Endometrium (tissue), 2 donors: ENCODE data around the gene TP53TG5.

Source experiments
- FAIRE-seq: peaks from 2 replicates; lab custom pipeline; 2012; peaks lifted over from hg19 to GRCh38; lab: Jason Lieb, UNC
- donor health status: control.
- donor health status: control.

The TP53TG5 gene

GRCh38 chr20:45322952-45323383 lies 55.2 kb downstream of the TP53TG5 start:
- FAIRE-seq: no peak
